OCI-LY1 (cell line): ENCODE measurements around the gene CCDC33.

Experiments
- H2AFZ ChIP-seq: fragments of 200-600 bp; sonication (generic), shearing (Covaris generic); 2 replicates; pipeline ENCODE4 v1.6.0; 2014; ENCODE audit warnings: antibody characterized with exemption, mild to moderate bottlenecking, low read length
- H3F3A ChIP-seq: fragments of 200-600 bp; sonication (generic), shearing (Covaris generic); 2 replicates; pipeline ENCODE4 v1.6.0; 2014; ENCODE audit warnings: mild to moderate bottlenecking, antibody characterized with exemption, low read length, moderate library complexity; ENCODE audit not compliant: insufficient read depth
- H3K27ac ChIP-seq: fragments of 200-600 bp; sonication (generic); 2 replicates; pipeline ENCODE4 v1.5.1; 2014; ENCODE audit warnings: low read length, mixed run types, mild to moderate bottlenecking, low read depth; ENCODE audit not compliant: poor library complexity, severe bottlenecking
- H3K27me3 ChIP-seq: fragments of 200-600 bp; sonication (generic); 2 replicates; pipeline ENCODE4 v1.6.0; 2014; ENCODE audit warnings: antibody characterized with exemption, mild to moderate bottlenecking, low read length, moderate library complexity; ENCODE audit not compliant: insufficient read depth
- H3K36me3 ChIP-seq: fragments of 200-600 bp; sonication (generic); 2 replicates; pipeline ENCODE4 v1.6.1; 2014; ENCODE audit warnings: mild to moderate bottlenecking, antibody characterized with exemption, low read length, moderate library complexity, mixed read lengths; ENCODE audit not compliant: insufficient read depth
- H3K4me1 ChIP-seq: fragments of 200-600 bp; sonication (generic); 2 replicates; pipeline ENCODE4 v1.5.1; 2014; ENCODE audit warnings: mild to moderate bottlenecking, low read length, moderate library complexity; ENCODE audit not compliant: insufficient read depth, severe bottlenecking
- H3K4me2 ChIP-seq: fragments of 200-600 bp; sonication (generic), shearing (Covaris generic); 2 replicates; pipeline ENCODE4 v1.6.1; 2014; ENCODE audit warnings: low read length
- H3K4me3 ChIP-seq: fragments of 200-600 bp; sonication (generic); 2 replicates; pipeline ENCODE4 v1.5.1; 2014; ENCODE audit warnings: low read length, low read depth, mild to moderate bottlenecking, mixed read lengths; ENCODE audit not compliant: poor library complexity, severe bottlenecking
- H3K79me2 ChIP-seq: fragments of 200-600 bp; shearing (Covaris generic); 2 replicates; pipeline ENCODE4 v1.6.1; 2016; ENCODE audit warnings: mixed run types, low read length, mixed read lengths; ENCODE audit not compliant: insufficient read depth
- H3K9ac ChIP-seq: fragments of 200-600 bp; sonication (generic), shearing (Covaris generic); 2 replicates; pipeline ENCODE4 v1.6.1; 2014; ENCODE audit warnings: mild to moderate bottlenecking, low read length, mixed read lengths
- H3K9me2 ChIP-seq: fragments of 200-600 bp; sonication (generic), shearing (Covaris generic); 2 replicates; pipeline ENCODE4 v1.6.1; 2014; ENCODE audit warnings: low read depth, mild to moderate bottlenecking, low read length, mixed read lengths
- H3K9me3 ChIP-seq: fragments of 200-600 bp; shearing (Covaris generic); 2 replicates; pipeline ENCODE4 v1.6.1; 2014; ENCODE audit warnings: low read length, mixed read lengths
- H4K20me1 ChIP-seq: fragments of 200-600 bp; sonication (generic), shearing (Covaris generic); 2 replicates; pipeline ENCODE4 v1.6.0; 2016; ENCODE audit warnings: mild to moderate bottlenecking, low read length; ENCODE audit not compliant: insufficient read depth
- EZH2 ChIP-seq: fragments of 200-600 bp; sonication (generic), shearing (Covaris generic); IDR thresholded peaks from 2 replicates; pipeline ENCODE4 v1.8.0; 2017; ENCODE audit warnings: borderline replicate concordance, mixed run types, mild to moderate bottlenecking, antibody characterized with exemption, low read length, moderate library complexity, mixed read lengths
- TF ChIP-seq, protein P1 (sequence below): fragments of 200-600 bp; sonication (generic), shearing (Covaris generic); IDR thresholded peaks from 2 replicates; pipeline ENCODE4 v1.5.1; 2017; ENCODE audit warnings: mild to moderate bottlenecking, antibody characterized with exemption, low read length, moderate library complexity, mixed read lengths

The CCDC33 gene

GRCh38 chr15:74209997-74210671 is 26.0 kb upstream of the CCDC33 start:
- no peak for TF ChIP-seq EZH2
- TF ChIP-seq, protein P1, sequence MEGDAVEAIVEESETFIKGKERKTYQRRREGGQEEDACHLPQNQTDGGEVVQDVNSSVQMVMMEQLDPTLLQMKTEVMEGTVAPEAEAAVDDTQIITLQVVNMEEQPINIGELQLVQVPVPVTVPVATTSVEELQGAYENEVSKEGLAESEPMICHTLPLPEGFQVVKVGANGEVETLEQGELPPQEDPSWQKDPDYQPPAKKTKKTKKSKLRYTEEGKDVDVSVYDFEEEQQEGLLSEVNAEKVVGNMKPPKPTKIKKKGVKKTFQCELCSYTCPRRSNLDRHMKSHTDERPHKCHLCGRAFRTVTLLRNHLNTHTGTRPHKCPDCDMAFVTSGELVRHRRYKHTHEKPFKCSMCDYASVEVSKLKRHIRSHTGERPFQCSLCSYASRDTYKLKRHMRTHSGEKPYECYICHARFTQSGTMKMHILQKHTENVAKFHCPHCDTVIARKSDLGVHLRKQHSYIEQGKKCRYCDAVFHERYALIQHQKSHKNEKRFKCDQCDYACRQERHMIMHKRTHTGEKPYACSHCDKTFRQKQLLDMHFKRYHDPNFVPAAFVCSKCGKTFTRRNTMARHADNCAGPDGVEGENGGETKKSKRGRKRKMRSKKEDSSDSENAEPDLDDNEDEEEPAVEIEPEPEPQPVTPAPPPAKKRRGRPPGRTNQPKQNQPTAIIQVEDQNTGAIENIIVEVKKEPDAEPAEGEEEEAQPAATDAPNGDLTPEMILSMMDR: no peak
- H3K36me3 ChIP-seq: no peaks in the 10 kb centered on the region
- no peak overlapping the region for H3K9ac ChIP-seq
- H3K4me3 ChIP-seq: no peak overlapping the region
- H3K9me3 ChIP-seq: no peaks in the 10 kb centered on the region
- peaks cover 14% of the 10 kb centered on the region for H3K27me3 ChIP-seq
- no peaks in the 10 kb centered on the region for H3K79me2 ChIP-seq
- H2AFZ ChIP-seq: no peak overlapping the region
- H3F3A ChIP-seq: no peaks in the 10 kb centered on the region
- no peak overlapping the region for H3K27ac ChIP-seq
- no peak overlapping the region for H3K4me2 ChIP-seq
- no peaks in the 10 kb centered on the region for H4K20me1 ChIP-seq
- H3K4me1 ChIP-seq: no peaks in the 10 kb centered on the region
- no peaks in the 10 kb centered on the region for H3K9me2 ChIP-seq

- Histone ChIP-seq H3K9ac (no peak overlapping the region), H2AFZ (no peak overlapping the region), H3K27me3 (peaks cover 14% of the 10 kb centered on the region), H3K4me1 (no peaks in the 10 kb centered on the region), H3K9me2 (no peaks in the 10 kb centered on the region), H3F3A (no peaks in the 10 kb centered on the region), H3K4me3 (no peak overlapping the region), H3K4me2 (no peak overlapping the region), H4K20me1 (no peaks in the 10 kb centered on the region), H3K9me3 (no peaks in the 10 kb centered on the region), H3K79me2 (no peaks in the 10 kb centered on the region), H3K27ac (no peak overlapping the region), H3K36me3 (no peaks in the 10 kb centered on the region)
- no peak for TF ChIP-seq EZH2
- TF ChIP-seq, protein P1: no peak
Measured at GRCh38 chr15:74210729-74211128, 25.4 kb upstream of the CCDC33 start.

DNA sequence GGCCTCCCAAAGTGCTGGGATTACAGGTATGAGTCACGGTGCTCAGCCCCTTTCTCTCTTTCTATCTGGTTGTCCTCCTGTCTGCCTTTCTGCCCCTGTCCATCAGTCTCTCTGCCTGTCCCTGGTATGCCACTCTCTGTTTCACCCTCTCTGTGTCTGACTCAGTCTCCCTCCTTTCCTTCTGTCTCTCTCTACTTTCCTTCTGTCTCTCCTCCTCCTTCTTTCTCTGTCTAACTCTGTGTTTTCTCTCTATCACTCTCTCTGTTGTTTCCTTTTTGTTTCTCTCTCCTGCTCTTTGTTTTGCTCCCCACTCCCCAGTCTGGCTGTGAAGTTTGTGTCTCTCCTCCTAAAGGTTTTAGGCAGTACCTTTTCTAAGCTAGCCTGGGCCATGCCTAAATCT is 24.5 kb upstream of the CCDC33 start:
- H3K36me3 ChIP-seq: no peaks in the 10 kb centered on the region
- H3K27me3 ChIP-seq: peaks cover 14% of the 10 kb centered on the region
- H3K4me2 ChIP-seq: no peak overlapping the region
- H3F3A ChIP-seq: no peaks in the 10 kb centered on the region
- H4K20me1 ChIP-seq: no peaks in the 10 kb centered on the region
- no peak overlapping the region for H2AFZ ChIP-seq
- H3K9me3 ChIP-seq: no peaks in the 10 kb centered on the region
- no peak overlapping the region for H3K27ac ChIP-seq
- no peaks in the 10 kb centered on the region for H3K4me1 ChIP-seq
- H3K4me3 ChIP-seq: no peak overlapping the region
- no peak for TF ChIP-seq EZH2
- TF ChIP-seq, protein P1: no peak
- no peaks in the 10 kb centered on the region for H3K79me2 ChIP-seq
- H3K9me2 ChIP-seq: no peaks in the 10 kb centered on the region
- no peak overlapping the region for H3K9ac ChIP-seq
